ENCODE results near the gene PXYLP1.

DNA sequence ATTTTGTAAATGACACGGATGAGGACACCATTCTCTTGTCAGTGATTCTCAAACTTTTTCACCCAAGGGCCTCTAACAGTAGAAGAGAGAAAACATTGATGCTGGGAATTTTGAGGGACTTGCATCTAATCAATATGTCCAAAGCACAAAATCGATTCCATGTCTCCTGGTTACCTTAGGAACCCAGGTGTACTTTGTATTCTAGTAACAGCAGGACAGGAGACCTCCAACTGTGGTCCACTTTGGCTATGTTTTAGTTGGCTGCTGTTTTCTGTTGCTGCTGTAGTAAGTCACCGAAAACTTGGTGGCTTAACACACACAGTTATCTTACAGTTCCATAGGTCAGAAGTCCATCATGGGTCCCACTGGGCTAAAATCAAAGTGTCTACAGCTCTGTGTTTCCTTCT is 112.2 kb downstream of the PXYLP1 start:
- TF ChIP-seq, protein P1, sequence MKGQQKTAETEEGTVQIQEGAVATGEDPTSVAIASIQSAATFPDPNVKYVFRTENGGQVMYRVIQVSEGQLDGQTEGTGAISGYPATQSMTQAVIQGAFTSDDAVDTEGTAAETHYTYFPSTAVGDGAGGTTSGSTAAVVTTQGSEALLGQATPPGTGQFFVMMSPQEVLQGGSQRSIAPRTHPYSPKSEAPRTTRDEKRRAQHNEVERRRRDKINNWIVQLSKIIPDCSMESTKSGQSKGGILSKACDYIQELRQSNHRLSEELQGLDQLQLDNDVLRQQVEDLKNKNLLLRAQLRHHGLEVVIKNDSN (IDR thresholded peaks at IDR 0.05) = no peak
- TF ChIP-seq, protein P2, sequence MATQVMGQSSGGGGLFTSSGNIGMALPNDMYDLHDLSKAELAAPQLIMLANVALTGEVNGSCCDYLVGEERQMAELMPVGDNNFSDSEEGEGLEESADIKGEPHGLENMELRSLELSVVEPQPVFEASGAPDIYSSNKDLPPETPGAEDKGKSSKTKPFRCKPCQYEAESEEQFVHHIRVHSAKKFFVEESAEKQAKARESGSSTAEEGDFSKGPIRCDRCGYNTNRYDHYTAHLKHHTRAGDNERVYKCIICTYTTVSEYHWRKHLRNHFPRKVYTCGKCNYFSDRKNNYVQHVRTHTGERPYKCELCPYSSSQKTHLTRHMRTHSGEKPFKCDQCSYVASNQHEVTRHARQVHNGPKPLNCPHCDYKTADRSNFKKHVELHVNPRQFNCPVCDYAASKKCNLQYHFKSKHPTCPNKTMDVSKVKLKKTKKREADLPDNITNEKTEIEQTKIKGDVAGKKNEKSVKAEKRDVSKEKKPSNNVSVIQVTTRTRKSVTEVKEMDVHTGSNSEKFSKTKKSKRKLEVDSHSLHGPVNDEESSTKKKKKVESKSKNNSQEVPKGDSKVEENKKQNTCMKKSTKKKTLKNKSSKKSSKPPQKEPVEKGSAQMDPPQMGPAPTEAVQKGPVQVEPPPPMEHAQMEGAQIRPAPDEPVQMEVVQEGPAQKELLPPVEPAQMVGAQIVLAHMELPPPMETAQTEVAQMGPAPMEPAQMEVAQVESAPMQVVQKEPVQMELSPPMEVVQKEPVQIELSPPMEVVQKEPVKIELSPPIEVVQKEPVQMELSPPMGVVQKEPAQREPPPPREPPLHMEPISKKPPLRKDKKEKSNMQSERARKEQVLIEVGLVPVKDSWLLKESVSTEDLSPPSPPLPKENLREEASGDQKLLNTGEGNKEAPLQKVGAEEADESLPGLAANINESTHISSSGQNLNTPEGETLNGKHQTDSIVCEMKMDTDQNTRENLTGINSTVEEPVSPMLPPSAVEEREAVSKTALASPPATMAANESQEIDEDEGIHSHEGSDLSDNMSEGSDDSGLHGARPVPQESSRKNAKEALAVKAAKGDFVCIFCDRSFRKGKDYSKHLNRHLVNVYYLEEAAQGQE (IDR thresholded peaks at IDR 0.05; ENCODE audit: low read depth) = no peak
- TF ChIP-seq YY1 (IDR thresholded peaks at IDR 0.05; ENCODE audit: low read depth) (no peak), EGR1 (IDR thresholded peaks at IDR 0.05) (no peak)
